22Rv1 (cell line): ENCODE measurements around the gene CUL5.

ENCODE experiments used
- ZFX ChIP-seq: fragments of 450-650 bp; IDR thresholded peaks from 2 replicates; pipeline ENCODE4 v1.6.1; 2017; ENCODE audit warnings: antibody characterized with exemption, borderline replicate concordance
- TF ChIP-seq, protein P1 (sequence below): fragments of 450-650 bp; IDR thresholded peaks from 2 replicates; pipeline ENCODE4 v1.5.1; 2017; ENCODE audit warnings: mild to moderate bottlenecking

DNA sequence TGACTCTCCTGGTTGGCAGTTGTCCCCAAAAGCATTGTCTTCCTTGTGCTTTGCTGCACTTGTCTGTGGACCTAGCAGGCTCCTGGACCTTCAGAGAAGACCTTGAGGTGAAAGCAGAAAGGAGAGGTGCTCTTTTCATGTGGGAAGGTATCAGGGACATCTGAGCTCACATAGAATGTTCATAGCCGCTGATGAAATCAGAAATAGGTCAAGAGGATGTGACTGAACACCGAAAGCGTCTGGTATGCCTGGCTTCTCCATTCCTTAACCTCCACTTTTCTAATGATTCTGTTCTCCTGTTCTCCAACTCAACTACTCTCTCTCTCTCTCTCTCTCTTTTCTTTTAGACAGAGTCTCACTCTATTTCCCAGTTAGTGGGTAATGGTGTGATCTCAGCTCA, 6.2 kb upstream of the CUL5 start:
- TF ChIP-seq, protein P1, sequence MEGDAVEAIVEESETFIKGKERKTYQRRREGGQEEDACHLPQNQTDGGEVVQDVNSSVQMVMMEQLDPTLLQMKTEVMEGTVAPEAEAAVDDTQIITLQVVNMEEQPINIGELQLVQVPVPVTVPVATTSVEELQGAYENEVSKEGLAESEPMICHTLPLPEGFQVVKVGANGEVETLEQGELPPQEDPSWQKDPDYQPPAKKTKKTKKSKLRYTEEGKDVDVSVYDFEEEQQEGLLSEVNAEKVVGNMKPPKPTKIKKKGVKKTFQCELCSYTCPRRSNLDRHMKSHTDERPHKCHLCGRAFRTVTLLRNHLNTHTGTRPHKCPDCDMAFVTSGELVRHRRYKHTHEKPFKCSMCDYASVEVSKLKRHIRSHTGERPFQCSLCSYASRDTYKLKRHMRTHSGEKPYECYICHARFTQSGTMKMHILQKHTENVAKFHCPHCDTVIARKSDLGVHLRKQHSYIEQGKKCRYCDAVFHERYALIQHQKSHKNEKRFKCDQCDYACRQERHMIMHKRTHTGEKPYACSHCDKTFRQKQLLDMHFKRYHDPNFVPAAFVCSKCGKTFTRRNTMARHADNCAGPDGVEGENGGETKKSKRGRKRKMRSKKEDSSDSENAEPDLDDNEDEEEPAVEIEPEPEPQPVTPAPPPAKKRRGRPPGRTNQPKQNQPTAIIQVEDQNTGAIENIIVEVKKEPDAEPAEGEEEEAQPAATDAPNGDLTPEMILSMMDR: no peak
- TF ChIP-seq ZFX: no peak
